ENCODE data around the gene RAPSN. TPM values are rescaled to one million over a fixed set of nuclear protein-coding genes. Genes with fewer than 3 reads are reported as not detected.

The RAPSN gene
- total RNA-seq, 1 donor from 2014 or later, result 0.44 TPM

DNA sequence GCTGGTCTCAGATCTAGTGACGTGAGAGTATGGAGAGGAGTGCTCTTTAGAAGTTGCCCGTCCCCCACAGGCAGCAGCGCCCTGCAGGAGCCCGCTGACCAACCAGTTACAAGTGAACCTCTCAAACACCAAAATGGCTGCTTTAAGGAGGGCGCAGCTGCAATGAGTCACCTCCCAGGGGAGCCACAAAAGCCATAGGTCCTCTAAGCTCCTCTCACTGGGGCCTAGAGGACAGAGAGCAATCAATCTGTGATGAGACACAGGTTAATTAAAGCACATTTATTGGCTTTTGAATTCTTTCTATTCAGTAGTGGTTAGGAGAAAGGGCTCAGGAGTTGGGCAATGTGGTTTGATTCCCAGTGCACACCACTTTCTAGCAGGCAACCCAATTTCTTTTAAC is 15.5 kb upstream of the RAPSN start:
- no peak for ATAC-seq

- no peak for ATAC-seq
Observed at GRCh38 chr11:47461876-47462275, 12.9 kb upstream of the RAPSN start.

GRCh38 chr11:47460571-47461235 is 11.8 kb upstream of the RAPSN start:
- ATAC-seq, result no peak

GRCh38 chr11:47454258-47454671 is 5.3 kb upstream of the RAPSN start:
- peak; percentile 86 for ATAC-seq

DNA sequence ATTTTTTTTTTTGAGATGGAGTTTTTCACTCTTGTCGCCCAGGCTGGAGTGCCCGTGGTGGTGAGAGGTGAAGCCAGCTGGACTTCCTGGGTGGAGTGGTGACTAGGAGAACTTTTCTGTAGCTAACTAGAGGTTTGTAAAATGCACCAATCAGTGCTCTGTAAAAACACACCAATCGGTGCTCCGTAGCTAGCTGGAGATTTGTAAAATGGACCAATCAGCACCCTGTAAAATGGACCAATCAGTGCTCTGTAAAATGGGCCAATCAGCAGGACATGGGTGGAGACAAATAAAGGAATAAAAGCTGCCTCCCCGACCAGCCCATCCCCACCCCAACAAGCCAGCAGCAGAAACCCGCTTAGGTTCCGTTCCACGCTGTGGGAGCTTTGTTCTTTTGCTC is 4.4 kb upstream of the RAPSN start:
- ATAC-seq, result no peak

GRCh38 chr11:47451990-47452389 is 3.1 kb upstream of the RAPSN start:
- ATAC-seq, result peak; percentile 64

DNA sequence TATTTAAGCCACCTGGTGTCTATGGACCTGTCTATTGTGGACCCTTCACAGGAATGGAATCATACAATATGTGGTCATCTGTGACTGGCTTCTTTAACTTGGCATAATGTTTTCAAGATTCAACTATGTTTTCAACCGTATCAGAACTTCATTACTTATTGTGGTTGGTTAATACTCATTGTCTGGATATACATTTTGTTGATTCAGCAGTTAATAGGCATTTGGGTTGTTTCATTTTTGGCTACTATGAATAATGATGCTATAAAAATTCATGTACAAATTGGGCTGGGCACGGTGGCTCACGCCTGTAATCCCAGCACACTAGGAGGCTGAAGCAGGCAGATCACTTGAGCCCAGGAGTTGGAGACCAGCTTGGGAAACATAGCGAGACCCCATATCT is 2.5 kb upstream of the RAPSN start:
- ATAC-seq, result no peak

- ATAC-seq, result no peak
Observed at GRCh38 chr11:47449541-47449940, 605 bp upstream of the RAPSN start.

- ATAC-seq, result no peak
Observed at GRCh38 chr11:47447906-47448305, 1.0 kb downstream of the RAPSN start.

DNA sequence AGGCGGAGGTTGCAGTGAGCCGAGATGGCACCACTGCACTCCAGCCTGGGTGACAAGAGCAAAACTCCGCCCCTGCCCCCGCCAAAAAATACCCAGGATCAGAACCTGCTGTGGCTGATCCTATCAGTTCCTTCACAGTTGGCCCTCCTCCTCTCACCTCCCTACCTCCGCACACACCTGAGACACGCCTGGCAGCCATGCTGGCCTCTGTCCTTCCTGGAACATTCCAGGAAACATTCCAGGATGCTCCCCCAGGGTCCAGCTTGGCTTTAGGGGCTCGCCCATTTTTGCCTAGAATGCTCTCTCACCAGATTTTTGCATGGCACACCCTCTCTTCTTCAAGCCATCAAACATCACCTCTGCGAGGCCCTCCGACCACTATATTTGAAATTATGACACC is 2.1 kb downstream of the RAPSN start:
- no peak for ATAC-seq

- no peak for ATAC-seq
Observed at GRCh38 chr11:47445840-47446239, 3.1 kb downstream of the RAPSN start.

DNA sequence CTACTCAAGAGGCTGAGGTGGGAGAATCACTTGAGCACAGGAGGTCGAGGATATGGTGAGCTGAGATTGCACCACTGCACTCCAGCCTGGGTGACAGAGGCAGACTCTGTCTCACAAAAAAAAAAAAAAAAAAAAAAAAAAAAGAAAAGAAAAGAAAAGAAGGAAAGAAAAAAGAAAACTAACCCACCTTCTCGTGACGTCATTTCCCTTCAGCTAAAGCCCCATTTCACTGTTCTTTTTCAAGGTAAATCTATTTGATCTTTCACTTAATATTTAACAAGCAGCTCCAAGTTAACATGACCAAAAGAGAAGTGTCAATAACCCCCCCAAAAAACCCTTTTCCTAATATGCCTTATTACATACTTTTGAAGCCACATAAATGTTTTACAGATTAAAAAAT is 5.1 kb downstream of the RAPSN start:
- ATAC-seq, result no peak

DNA sequence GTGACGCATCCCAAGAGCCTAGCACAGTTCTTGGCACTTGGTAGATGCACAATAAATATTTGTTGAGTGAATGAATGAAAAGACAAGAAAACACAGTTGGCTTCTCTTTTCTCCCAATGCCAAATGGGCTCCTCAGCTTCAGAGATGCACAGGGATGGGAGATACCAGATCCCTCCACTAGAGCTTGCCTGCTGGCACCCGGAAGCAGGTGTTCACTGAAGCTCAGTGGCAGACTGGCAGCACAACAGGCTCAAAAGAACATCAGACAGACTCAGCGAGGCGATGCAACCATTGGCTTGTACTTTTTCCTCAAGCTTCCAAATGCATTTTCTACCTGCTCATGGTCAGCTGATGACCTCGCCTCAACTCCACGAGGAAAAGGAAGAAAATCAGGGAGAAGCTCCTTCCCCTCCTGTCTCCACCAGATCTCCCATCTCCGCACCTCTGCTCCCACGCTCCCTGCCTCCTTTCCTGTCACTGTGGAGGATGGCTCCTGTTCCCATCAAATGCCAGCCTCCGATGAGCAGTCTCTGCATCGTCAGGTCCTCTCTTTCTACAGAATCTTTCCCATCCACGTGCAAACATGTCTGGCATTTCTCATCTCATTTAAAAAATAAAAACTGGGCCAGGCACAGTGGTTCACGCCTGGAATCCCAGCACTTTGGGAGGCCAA is 5.8 kb downstream of the RAPSN start:
- no peak for ATAC-seq

DNA sequence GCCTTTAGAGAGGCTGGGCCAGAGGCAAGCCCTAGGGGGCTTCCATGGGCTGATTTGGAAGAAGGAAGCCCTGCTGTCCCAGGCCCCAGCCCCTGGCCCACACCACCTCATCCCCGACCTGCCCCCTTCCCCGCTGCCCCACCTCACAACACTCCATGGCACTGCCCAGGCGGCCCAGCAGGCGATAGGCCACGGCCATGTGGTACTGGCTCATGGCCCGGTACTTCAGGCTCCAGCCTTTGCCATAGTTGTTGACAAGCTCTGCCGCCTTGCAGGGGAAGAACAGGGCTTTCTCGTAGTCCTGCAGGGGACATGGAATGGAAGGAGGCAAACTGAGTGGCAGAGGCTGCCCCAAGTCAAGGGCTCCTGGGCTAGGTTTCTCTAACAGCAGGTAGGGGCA is 6.4 kb downstream of the RAPSN start:
- no peak for ATAC-seq

- ATAC-seq, result no peak
Observed at GRCh38 chr11:47441421-47441820, 7.5 kb downstream of the RAPSN start.

DNA sequence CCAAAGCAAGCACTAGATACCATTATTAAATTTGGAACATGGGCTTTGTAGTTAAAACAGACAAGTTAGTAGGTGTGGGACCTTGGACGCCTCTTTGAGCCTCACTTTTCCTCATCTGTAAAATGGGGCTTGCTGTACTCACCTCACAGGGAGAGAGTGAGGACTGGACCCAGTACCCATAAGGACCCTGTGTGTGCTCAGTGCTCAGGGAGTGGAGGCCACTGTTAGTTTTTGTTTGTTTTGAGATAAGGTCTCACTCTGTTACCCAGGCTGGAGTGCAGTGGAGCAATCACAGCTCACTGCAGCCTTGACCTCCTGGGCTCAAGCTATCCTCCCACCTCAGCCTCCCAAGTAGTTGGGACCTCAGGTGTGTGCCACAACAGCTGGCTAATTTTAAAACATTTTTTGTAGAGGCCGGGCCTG is 8.9 kb downstream of the RAPSN start:
- ATAC-seq, result no peak

DNA sequence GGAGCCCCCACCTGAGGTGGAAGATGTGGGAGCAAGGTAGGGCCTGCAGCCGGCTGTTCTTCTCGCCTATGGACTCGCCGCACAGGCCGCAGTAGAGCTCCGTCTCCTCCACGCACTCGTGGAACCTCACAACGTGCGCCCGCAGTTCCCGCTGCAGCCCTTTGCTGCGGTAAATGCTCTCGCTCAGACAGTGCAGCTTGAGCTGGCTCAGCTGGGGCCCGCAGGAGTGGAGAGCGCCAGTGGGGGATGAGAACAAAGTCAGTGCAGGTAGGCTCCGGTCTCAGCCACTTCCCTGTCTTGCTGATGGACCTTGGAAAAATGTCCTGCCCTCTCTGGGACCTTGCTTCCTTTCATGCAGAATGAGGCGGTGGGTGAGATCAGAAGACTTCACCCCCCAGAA is 10.2 kb downstream of the RAPSN start:
- no peak for ATAC-seq

GRCh38 chr11:47437746-47438418 is 11.1 kb downstream of the RAPSN start:
- ATAC-seq, result peak; percentile 17

DNA sequence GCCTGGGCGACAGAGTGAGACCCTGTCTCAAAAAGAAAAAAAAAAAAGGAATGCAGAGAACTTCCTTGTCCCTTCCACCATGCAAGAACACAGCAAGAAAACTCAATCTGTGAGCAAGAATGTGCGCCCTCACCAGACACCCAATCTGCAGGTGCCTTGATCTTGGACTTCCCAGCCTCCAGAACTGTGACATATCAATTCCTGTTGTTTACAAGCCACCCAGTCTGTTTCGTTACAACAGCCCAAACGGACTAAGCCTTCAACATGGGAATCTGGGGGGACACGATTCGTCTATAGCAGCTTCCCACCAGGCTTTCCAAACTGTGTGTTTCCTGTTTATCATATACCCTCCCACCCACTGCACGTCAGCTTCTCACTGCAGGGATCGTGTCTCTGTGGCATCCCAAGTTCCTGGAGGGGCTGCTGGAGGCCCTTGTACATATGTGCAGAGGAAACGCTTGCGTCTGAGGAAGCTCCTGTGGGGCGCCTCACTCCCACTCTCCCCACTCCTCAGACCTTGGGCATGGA is 11.7 kb downstream of the RAPSN start:
- ATAC-seq, result no peak

- no peak for ATAC-seq
Observed at GRCh38 chr11:47436726-47437125, 12.2 kb downstream of the RAPSN start.

- ATAC-seq, result peak; percentile 10
Observed at GRCh38 chr11:47435687-47436086, 13.2 kb downstream of the RAPSN start.

- ATAC-seq, result no peak
Observed at GRCh38 chr11:47434011-47434786, 14.7 kb downstream of the RAPSN start.

DNA sequence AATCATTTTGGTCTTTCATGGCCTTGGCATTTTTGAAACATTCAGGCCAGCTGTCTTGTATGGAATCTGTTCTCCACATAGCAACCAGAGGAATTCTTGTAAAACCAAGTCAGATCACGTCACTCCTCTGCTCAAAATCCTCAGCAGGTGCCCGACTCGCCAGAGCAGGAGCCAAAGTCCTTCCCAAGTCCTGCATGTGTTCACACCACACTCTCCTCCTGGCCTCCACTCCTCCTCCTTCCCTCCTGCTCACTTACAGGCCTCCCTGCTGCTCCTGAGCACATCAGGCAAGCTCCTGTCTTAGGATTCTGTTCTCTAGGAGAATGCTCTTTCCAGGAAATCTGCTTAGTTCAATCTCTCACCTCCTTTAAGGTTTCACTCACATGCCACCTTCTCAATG is 15.8 kb downstream of the RAPSN start:
- ATAC-seq, result no peak
